ENCODE data around the gene ARMC8. TPM values are rescaled to one million over a fixed set of nuclear protein-coding genes. Genes with fewer than 3 reads are reported as not detected.

The ARMC8 gene
- total and polyA plus RNA-seq, 8 donors = 7.6 to 21.1 (median 16.9) TPM

- Histone ChIP-seq H3K36me3 (no peaks in the 10 kb centered on the region), H3K27ac (peak overlapping the region in 1 of 4 donors; percentile 8), H3K4me1 (peaks cover 5 to 9% (median 7%) of the 10 kb centered on the region in 3 donors), H3K9me3 (no peaks in the 10 kb centered on the region), H3K27me3 (no peaks in the 10 kb centered on the region), H3K4me3 (no peak overlapping the region)
- TF ChIP-seq CTCF (IDR thresholded peaks at IDR 0.05) = no peak
- WGBS, 2 donors = 39 to 41% methylated on average over 4 of the region's 4 CpGs
- DNase-seq (no peak), ATAC-seq (peak in 3 of 4 donors; percentile 14 to 64 (median 18)), FAIRE-seq (no peak)
- intact Hi-C loops (cut with DNase I) = no loop called here
Observed at GRCh38 chr3:138334608-138335007, 147.5 kb downstream of the ARMC8 start.

GRCh38 chr3:138336454-138336999 lies 149.4 kb downstream of the ARMC8 start:
- FAIRE-seq (no peak), ATAC-seq (no peak), DNase-seq (no peak)
- no peaks in the 10 kb centered on the region for H3K27me3 ChIP-seq
- no peak overlapping the region for H3K27ac ChIP-seq
- TF ChIP-seq CTCF (IDR thresholded peaks at IDR 0.05) = no peak
- WGBS, 2 donors = 84 to 86% methylated on average over 4 of the region's 4 CpGs
- H3K4me3 ChIP-seq = no peak overlapping the region
- H3K36me3 ChIP-seq = no peaks in the 10 kb centered on the region
- no peaks in the 10 kb centered on the region for H3K9me3 ChIP-seq
- H3K4me1 ChIP-seq = peaks cover 5 to 9% (median 7%) of the 10 kb centered on the region in 3 donors
- intact Hi-C loops (cut with DNase I) = no loop called here

- Histone ChIP-seq H3K27me3 (no peaks in the 10 kb centered on the region), H3K4me1 (peaks cover 5 to 9% (median 7%) of the 10 kb centered on the region in 3 donors), H3K4me3 (no peak overlapping the region), H3K9me3 (no peaks in the 10 kb centered on the region), H3K27ac (no peak overlapping the region), H3K36me3 (no peaks in the 10 kb centered on the region)
- 49 to 60% methylated on average over 5 of the region's 5 CpGs for WGBS, 2 donors
- FAIRE-seq = no peak
- TF ChIP-seq CTCF (IDR thresholded peaks at IDR 0.05) = no peak
- intact Hi-C loops (cut with DNase I) = no loop called here
- no peak for ATAC-seq
- no peak for DNase-seq
Observed at GRCh38 chr3:138338244-138338643, 151.1 kb downstream of the ARMC8 start.

- H3K4me1 ChIP-seq = peaks cover 5 to 9% (median 7%) of the 10 kb centered on the region in 3 donors
- H3K4me3 ChIP-seq = no peak overlapping the region
- H3K27ac ChIP-seq = no peak overlapping the region
- no peak for ATAC-seq
- H3K27me3 ChIP-seq = no peaks in the 10 kb centered on the region
- no peaks in the 10 kb centered on the region for H3K9me3 ChIP-seq
- no peak for FAIRE-seq
- DNase-seq = no peak
- intact Hi-C loops (cut with DNase I) = no loop called here
- 89 to 91% methylated on average over 5 of the region's 5 CpGs for WGBS, 2 donors
- TF ChIP-seq CTCF (IDR thresholded peaks at IDR 0.05) = no peak
- H3K36me3 ChIP-seq = no peaks in the 10 kb centered on the region
Observed at GRCh38 chr3:138338811-138339210, 151.7 kb downstream of the ARMC8 start.

- no peak for DNase-seq
- no peak for FAIRE-seq
- Histone ChIP-seq H3K27me3 (no peaks in the 10 kb centered on the region), H3K4me3 (no peak overlapping the region), H3K27ac (no peak overlapping the region), H3K36me3 (no peaks in the 10 kb centered on the region), H3K9me3 (no peaks in the 10 kb centered on the region), H3K4me1 (no peaks in the 10 kb centered on the region)
- TF ChIP-seq CTCF (IDR thresholded peaks at IDR 0.05) = no peak
- ATAC-seq = no peak
- WGBS, 2 donors = 76 to 95% methylated on average over 5 of the region's 5 CpGs
- intact Hi-C loops (cut with DNase I) = no loop called here
Observed at GRCh38 chr3:138340511-138340910, 153.4 kb downstream of the ARMC8 start.
